MM.1S (cell line): ENCODE measurements around the gene RABGAP1L.

ENCODE experiments used
- DNase-seq: peaks from one replicate; pipeline ENCODE4 v3.0.0-alpha.2; 2015
- H2AFZ ChIP-seq: fragments of 300-600 bp; sonication (generic); 2 replicates; pipeline ENCODE4 v1.6.0; 2016; ENCODE audit warnings: antibody characterized with exemption, low read length
- H3F3A ChIP-seq: fragments of 300-600 bp; sonication (generic); 2 replicates; pipeline ENCODE4 v1.6.1; 2016; ENCODE audit warnings: mild to moderate bottlenecking, antibody characterized with exemption, low read length, moderate library complexity, mixed read lengths; ENCODE audit not compliant: insufficient read depth
- H3K27ac ChIP-seq: fragments of 300-600 bp; sonication (generic); 2 replicates; pipeline ENCODE4 v1.5.1; 2016; ENCODE audit warnings: mild to moderate bottlenecking, low read length
- H3K27me3 ChIP-seq: fragments of 300-600 bp; sonication (generic); replicated peaks from 2 replicates; pipeline ENCODE4 v1.6.0; 2016; ENCODE audit warnings: low read length; ENCODE audit not compliant: insufficient read depth
- H3K36me3 ChIP-seq: fragments of 300-600 bp; sonication (generic); replicated peaks from 2 replicates; pipeline ENCODE4 v1.6.1; 2016; ENCODE audit warnings: mild to moderate bottlenecking, low read length, mixed read lengths; ENCODE audit not compliant: insufficient read depth
- H3K4me1 ChIP-seq: fragments of 300-600 bp; sonication (generic); 2 replicates; pipeline ENCODE4 v1.6.1; 2016; ENCODE audit warnings: low read length, mixed read lengths
- H3K4me2 ChIP-seq: fragments of 300-600 bp; sonication (generic); 2 replicates; pipeline ENCODE4 v1.6.0; 2016; ENCODE audit warnings: low read depth, low read length
- H3K4me3 ChIP-seq: fragments of 300-600 bp; sonication (generic); 2 replicates; pipeline ENCODE4 v1.5.1; 2016; ENCODE audit warnings: low read length, mixed read lengths
- H3K79me2 ChIP-seq: fragments of 300-600 bp; sonication (generic); 2 replicates; pipeline ENCODE4 v1.6.1; 2016; ENCODE audit warnings: mixed run types, low read length, mixed read lengths
- H3K9ac ChIP-seq: fragments of 300-600 bp; sonication (generic); 2 replicates; pipeline ENCODE4 v1.6.1; 2016; ENCODE audit warnings: low read length, mixed read lengths
- H3K9me2 ChIP-seq: fragments of 300-600 bp; sonication (generic); replicated peaks from 2 replicates; pipeline ENCODE4 v1.6.1; 2016; ENCODE audit warnings: mild to moderate bottlenecking, low read length, mixed read lengths; ENCODE audit not compliant: insufficient read depth
- H3K9me3 ChIP-seq: fragments of 300-600 bp; sonication (generic); replicated peaks from 2 replicates; pipeline ENCODE4 v1.6.1; 2016; ENCODE audit warnings: mild to moderate bottlenecking, low read length, mixed read lengths; ENCODE audit not compliant: insufficient read depth
- H4K20me1 ChIP-seq: fragments of 300-600 bp; sonication (generic); 2 replicates; pipeline ENCODE4 v1.6.1; 2016; ENCODE audit warnings: mild to moderate bottlenecking, low read length, moderate library complexity, mixed read lengths; ENCODE audit not compliant: insufficient read depth
- EZH2 ChIP-seq: fragments of 300-600 bp; sonication (generic); optimal IDR thresholded peaks from 2 replicates; pipeline ENCODE3; 2017; ENCODE audit warnings: low read depth, mild to moderate bottlenecking, antibody characterized with exemption, low read length, mixed read lengths
- EZH2phosphoT487 ChIP-seq: fragments of 300-600 bp; sonication (generic); IDR thresholded peaks from 2 replicates; pipeline ENCODE4 v1.6.1; 2018; ENCODE audit warnings: antibody characterized with exemption, low read length
- TF ChIP-seq, protein P1 (sequence below): fragments of 300-600 bp; sonication (generic); IDR thresholded peaks from 2 replicates; pipeline ENCODE4 v1.5.1; 2016; ENCODE audit warnings: antibody characterized with exemption, low read length, mixed read lengths

RABGAP1L gene

DNA sequence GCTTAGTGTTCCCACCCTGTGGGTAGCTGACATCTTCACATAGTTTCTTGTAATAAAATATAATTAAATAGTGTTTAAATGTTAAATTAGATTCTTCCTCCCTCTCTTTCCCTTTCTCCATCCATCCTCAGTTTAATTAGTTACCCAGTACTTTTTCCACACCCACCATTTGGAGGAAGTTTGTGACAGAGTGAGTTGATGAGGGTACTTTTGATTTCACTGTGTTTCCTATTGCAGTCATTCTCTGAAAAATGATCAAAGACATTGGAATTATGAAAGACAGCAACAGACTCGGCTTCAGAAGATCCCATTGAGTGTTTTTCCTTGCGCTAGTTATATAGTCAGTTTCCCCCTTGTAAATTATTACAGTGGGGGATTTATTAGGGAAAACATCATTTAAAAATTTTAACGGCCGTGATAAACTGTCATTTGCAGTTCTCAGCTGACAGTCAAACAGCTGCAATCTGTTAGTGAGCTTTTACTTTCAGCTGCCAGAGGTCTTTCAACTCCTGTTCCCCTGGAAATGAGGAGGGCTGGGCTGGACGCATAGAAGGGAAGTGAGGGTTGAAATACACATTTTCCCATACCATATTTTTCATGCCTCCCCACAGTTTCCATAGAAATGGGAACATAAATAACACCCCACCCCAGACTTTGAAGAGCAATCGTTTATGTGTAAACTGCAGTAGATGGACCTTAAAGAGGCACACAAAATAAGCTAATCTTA is 779.1 kb downstream of the RABGAP1L start:
- no peaks in the 10 kb centered on the region for H3K79me2 ChIP-seq
- H3K27ac ChIP-seq, result no peak overlapping the region
- no peak overlapping the region for H3K4me2 ChIP-seq
- no peaks in the 10 kb centered on the region for H3K9me3 ChIP-seq
- H3K36me3 ChIP-seq, result no peaks in the 10 kb centered on the region
- H3F3A ChIP-seq, result no peaks in the 10 kb centered on the region
- no peak overlapping the region for H2AFZ ChIP-seq
- H3K4me3 ChIP-seq, result no peak overlapping the region
- no peaks in the 10 kb centered on the region for H3K27me3 ChIP-seq
- TF ChIP-seq EZH2phosphoT487 (no peak), EZH2 (no peak)
- TF ChIP-seq, protein P1, sequence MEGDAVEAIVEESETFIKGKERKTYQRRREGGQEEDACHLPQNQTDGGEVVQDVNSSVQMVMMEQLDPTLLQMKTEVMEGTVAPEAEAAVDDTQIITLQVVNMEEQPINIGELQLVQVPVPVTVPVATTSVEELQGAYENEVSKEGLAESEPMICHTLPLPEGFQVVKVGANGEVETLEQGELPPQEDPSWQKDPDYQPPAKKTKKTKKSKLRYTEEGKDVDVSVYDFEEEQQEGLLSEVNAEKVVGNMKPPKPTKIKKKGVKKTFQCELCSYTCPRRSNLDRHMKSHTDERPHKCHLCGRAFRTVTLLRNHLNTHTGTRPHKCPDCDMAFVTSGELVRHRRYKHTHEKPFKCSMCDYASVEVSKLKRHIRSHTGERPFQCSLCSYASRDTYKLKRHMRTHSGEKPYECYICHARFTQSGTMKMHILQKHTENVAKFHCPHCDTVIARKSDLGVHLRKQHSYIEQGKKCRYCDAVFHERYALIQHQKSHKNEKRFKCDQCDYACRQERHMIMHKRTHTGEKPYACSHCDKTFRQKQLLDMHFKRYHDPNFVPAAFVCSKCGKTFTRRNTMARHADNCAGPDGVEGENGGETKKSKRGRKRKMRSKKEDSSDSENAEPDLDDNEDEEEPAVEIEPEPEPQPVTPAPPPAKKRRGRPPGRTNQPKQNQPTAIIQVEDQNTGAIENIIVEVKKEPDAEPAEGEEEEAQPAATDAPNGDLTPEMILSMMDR, result no peak
- no peaks in the 10 kb centered on the region for H3K4me1 ChIP-seq
- H3K9me2 ChIP-seq, result no peaks in the 10 kb centered on the region
- H3K9ac ChIP-seq, result no peak overlapping the region
- H4K20me1 ChIP-seq, result no peaks in the 10 kb centered on the region
- DNase-seq, result no peak

DNA sequence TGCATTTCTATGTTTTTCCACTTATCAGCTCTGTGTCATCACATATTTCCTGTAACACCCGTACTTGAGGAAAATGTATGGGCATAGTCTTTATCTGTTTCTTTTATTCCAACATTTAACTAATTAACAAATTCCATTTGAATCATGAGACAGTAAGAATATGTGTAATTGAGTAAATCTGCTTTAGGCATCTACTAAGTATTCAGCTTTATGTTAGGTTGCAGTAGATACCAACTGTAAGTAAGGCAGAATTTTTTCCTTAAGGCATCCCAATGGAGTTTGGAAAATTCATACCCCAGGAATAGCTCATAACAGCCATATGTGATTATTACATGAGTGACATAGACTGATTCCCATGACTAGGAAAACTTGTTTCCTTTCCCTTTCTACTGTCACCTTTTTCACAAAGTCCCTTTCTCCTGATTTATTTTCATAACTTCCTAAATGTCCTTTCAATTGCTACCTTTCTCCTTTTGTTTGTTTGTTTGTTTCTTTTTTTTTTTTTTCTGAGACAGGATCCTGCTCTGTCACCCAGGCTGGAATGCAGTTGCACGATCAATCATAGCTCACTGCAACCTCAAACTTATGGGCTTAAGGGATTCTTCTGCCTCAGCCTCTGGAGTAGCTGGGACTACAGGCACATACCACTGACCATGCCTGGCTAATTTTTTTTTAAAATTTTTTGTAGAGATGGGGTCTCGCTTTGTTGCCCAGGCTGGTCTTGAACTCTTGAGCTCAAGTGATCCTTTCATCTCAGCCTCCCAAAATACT is 780.6 kb downstream of the RABGAP1L start:
- Histone ChIP-seq H3K79me2 (no peaks in the 10 kb centered on the region), H3K4me3 (no peak overlapping the region), H2AFZ (no peak overlapping the region), H3K4me1 (no peaks in the 10 kb centered on the region), H3K4me2 (no peak overlapping the region), H4K20me1 (no peaks in the 10 kb centered on the region), H3F3A (no peaks in the 10 kb centered on the region), H3K27me3 (no peaks in the 10 kb centered on the region), H3K9me3 (no peaks in the 10 kb centered on the region), H3K36me3 (no peaks in the 10 kb centered on the region), H3K9me2 (no peaks in the 10 kb centered on the region), H3K27ac (no peak overlapping the region), H3K9ac (no peak overlapping the region)
- DNase-seq, result no peak
- TF ChIP-seq, protein P1, result no peak
- no peak for TF ChIP-seq EZH2phosphoT487
- TF ChIP-seq EZH2, result no peak

- Histone ChIP-seq H3K4me1 (no peaks in the 10 kb centered on the region), H3K36me3 (no peaks in the 10 kb centered on the region), H3K9me2 (no peaks in the 10 kb centered on the region), H3K27me3 (no peaks in the 10 kb centered on the region), H3K79me2 (no peaks in the 10 kb centered on the region), H3K9me3 (no peaks in the 10 kb centered on the region), H3K4me3 (no peak overlapping the region), H3F3A (no peaks in the 10 kb centered on the region), H2AFZ (no peak overlapping the region), H3K27ac (no peak overlapping the region), H3K4me2 (no peak overlapping the region), H4K20me1 (no peaks in the 10 kb centered on the region), H3K9ac (no peak overlapping the region)
- TF ChIP-seq EZH2phosphoT487, result no peak
- TF ChIP-seq EZH2, result no peak
- TF ChIP-seq, protein P1, result no peak
- DNase-seq, result no peak
These were observed 781.4 kb downstream of the RABGAP1L start for GRCh38 chr1:174940646-174941175.
